Left lung (tissue), 10 donors: ENCODE measurements around the gene TEX13B. TPM values are rescaled to one million over a fixed set of nuclear protein-coding genes. Genes with fewer than 3 reads are reported as not detected.

ENCODE experiments used
- ATAC-seq: fragments of 200-7000 bp; cut with Tn5 transposase; one replicate; pipeline ENCODE4 v1.9.1; 2020; ENCODE audit warnings: moderate library complexity
- DNase-seq, 4 donors: peaks; one replicate each; pipeline ENCODE4 v3.0.0-alpha.2; 2013 to 2020
- H3K27ac ChIP-seq, 2 donors: fragments of 200-600 bp; sonication (generic) in 1 of 2; one replicate each; pipeline versions ENCODE4 v1.5.0 to v1.8.0; 2020 to 2021
- H3K27me3 ChIP-seq, 2 donors: fragments of 200-600 bp; sonication (generic) in 1 of 2; one replicate each; pipeline versions ENCODE4 v1.5.0 to v1.8.0; 2020 to 2021
- H3K36me3 ChIP-seq, 2 donors: fragments of 200-600 bp; sonication (generic) in 1 of 2; one replicate each; pipeline versions ENCODE4 v1.5.0 to v1.8.0; 2020 to 2021
- H3K4me1 ChIP-seq, 2 donors: fragments of 200-600 bp; one replicate each; pipeline ENCODE4 v1.8.0; 2021
- H3K4me3 ChIP-seq, 2 donors: fragments of 200-600 bp; sonication (generic) in 1 of 2; one replicate each; pipeline versions ENCODE4 v1.5.0 to v1.8.0; 2020 to 2021; ENCODE audit warnings: mild to moderate bottlenecking in 1 of 2
- H3K9me3 ChIP-seq, 2 donors: fragments of 200-600 bp; sonication (generic) in 1 of 2; one replicate each; pipeline versions ENCODE4 v1.5.0 to v1.8.0; 2020 to 2021
- CTCF ChIP-seq, 2 donors: fragments of 200-600 bp; sonication (generic) in 1 of 2; IDR thresholded peaks; one replicate each; pipeline versions ENCODE4 v1.5.0 to v1.8.0; 2021; ENCODE audit warnings: antibody characterized with exemption in 2 of 2
- intact Hi-C, 2 donors: fragments of 100-400 bp; cut with DNase I; formaldehyde crosslinking; loops; one replicate each; pipeline versions ENCODE4 v1.11.2 to v1.14.2; 2022
- polyA plus RNA-seq, 6 donors: library from polyadenylated mRNA; unstranded; fragments of 120-200 nt; gene quantifications; one replicate each; pipeline ENCODE4 v1.2.1, GENCODE V29; 2013; ENCODE audit not compliant: insufficient read length in 6 of 6
- total RNA-seq, 2 donors: library from RNA; stranded (reverse); fragmentation: NEBNext Ultra II Directional; extraction: Animal tissue kit (Norgen Biotek cat#: 25700); gene quantifications; one replicate each; pipeline ENCODE4 v1.2.1, GENCODE V29; 2021
- donor health status: DM: no; HTN: yes; CAD: no.
- donor health status: DM: no; HTN: no; CAD: no.

TEX13B gene
- total and polyA plus RNA-seq, 8 donors, result 0.14 TPM; not detected in 7

GRCh38 chrX:108000751-108001150 lies 18.6 kb upstream of the TEX13B start:
- Histone ChIP-seq H3K4me1 (no peaks in the 10 kb centered on the region), H3K4me3 (no peak overlapping the region), H3K27me3 (no peaks in the 10 kb centered on the region), H3K9me3 (no peaks in the 10 kb centered on the region), H3K27ac (no peak overlapping the region), H3K36me3 (no peaks in the 10 kb centered on the region)
- TF ChIP-seq CTCF (IDR thresholded peaks at IDR 0.05), result no peak
- ATAC-seq (peak; percentile 75), DNase-seq (no peak)
- intact Hi-C loops, result no loop called here

GRCh38 chrX:107996124-107996523 lies 14.0 kb upstream of the TEX13B start:
- no peaks in the 10 kb centered on the region for H3K36me3 ChIP-seq
- DNase-seq (no peak), ATAC-seq (no peak)
- intact Hi-C loops, result no loop called here
- H3K9me3 ChIP-seq, result no peaks in the 10 kb centered on the region
- no peak overlapping the region for H3K27ac ChIP-seq
- TF ChIP-seq CTCF (IDR thresholded peaks at IDR 0.05), result no peak
- no peak overlapping the region for H3K4me3 ChIP-seq
- H3K27me3 ChIP-seq, result no peaks in the 10 kb centered on the region
- H3K4me1 ChIP-seq, result no peaks in the 10 kb centered on the region

- no peaks in the 10 kb centered on the region for H3K36me3 ChIP-seq
Measured at GRCh38 chrX:107985033-107985432, 2.9 kb upstream of the TEX13B start.

GRCh38 chrX:107979534-107979933 lies 2.6 kb downstream of the TEX13B start:
- no peak overlapping the region for H3K27ac ChIP-seq
- H3K4me3 ChIP-seq, result no peak overlapping the region
- intact Hi-C loops, result no loop called here
- H3K4me1 ChIP-seq, result no peaks in the 10 kb centered on the region
- no peaks in the 10 kb centered on the region for H3K9me3 ChIP-seq
- no peak for DNase-seq
- H3K27me3 ChIP-seq, result peaks cover 0 to 4% of the 10 kb centered on the region in 2 donors
- TF ChIP-seq CTCF (IDR thresholded peaks at IDR 0.05), result no peak
- no peak for ATAC-seq
- H3K36me3 ChIP-seq, result no peaks in the 10 kb centered on the region

More at GRCh38 chrX:107985033-107985432, 2.9 kb upstream of the TEX13B start:
- DNase-seq, result no peak
- Histone ChIP-seq H3K9me3 (no peaks in the 10 kb centered on the region), H3K27me3 (no peaks in the 10 kb centered on the region), H3K4me3 (no peak overlapping the region), H3K27ac (no peak overlapping the region), H3K4me1 (no peaks in the 10 kb centered on the region)
- TF ChIP-seq CTCF (IDR thresholded peaks at IDR 0.05), result no peak
- no peak for ATAC-seq
- intact Hi-C loops, result no loop called here

GRCh38 chrX:107978707-107979307 lies 3.4 kb downstream of the TEX13B start:
- Histone ChIP-seq H3K9me3 (no peaks in the 10 kb centered on the region), H3K4me1 (no peaks in the 10 kb centered on the region), H3K36me3 (no peaks in the 10 kb centered on the region), H3K4me3 (no peak overlapping the region), H3K27me3 (peaks cover 0 to 4% of the 10 kb centered on the region in 2 donors), H3K27ac (no peak overlapping the region)
- peak in 1 of 4 donors; percentile 24 for DNase-seq
- peak in 1 of 2 donors; percentile 29 for TF ChIP-seq CTCF (IDR thresholded peaks at IDR 0.05)
- intact Hi-C loops, result no loop called here
- peak; percentile 51 for ATAC-seq
